Measurements from ENCODE around the gene ZNRF2.
"Not testable (repeated sequence)": the region's sequence is repeated elsewhere in the genome, so short reads cannot be mapped to it uniquely, and the experiment has no call there.

The ZNRF2 gene

DNA sequence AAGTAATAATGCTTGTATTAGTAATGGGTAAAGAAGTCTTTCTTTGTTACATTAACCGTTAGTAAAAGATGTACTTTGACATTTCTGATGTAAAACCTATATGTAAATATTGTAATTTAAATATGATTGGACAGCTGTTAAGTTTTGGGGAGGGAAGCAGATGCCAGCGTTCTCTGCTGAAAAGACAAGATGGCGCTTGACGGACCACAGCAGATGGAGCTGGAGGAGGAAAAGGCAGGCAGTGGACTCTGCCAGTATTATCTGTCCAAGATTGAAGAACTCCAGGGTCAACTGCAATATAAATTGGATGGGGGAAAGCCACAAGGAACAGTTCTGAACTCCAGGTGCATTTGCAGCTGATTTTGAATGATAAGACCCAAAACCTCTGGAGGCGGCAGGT lies 86.9 kb downstream of the ZNRF2 start:
- H3K4me3 ChIP-seq (ENCODE audit: low read depth, low read length): no peak overlapping the region
- no peak for DNase-seq (ENCODE audit: low read depth)
- TF ChIP-seq CTCF (IDR thresholded peaks at IDR 0.05; ENCODE audit: low read depth, low read length) (no peak), POLR2A (IDR thresholded peaks at IDR 0.05; ENCODE audit: extremely low read depth, insufficient read length) (no peak), MYC (IDR thresholded peaks at IDR 0.05; ENCODE audit: low read depth, low read length) (no peak)
- TF ChIP-seq, protein P1, sequence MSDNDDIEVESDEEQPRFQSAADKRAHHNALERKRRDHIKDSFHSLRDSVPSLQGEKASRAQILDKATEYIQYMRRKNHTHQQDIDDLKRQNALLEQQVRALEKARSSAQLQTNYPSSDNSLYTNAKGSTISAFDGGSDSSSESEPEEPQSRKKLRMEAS (IDR thresholded peaks at IDR 0.05; ENCODE audit: low read depth, low read length): no peak

- DNase-seq (ENCODE audit: low read depth): no peak
- H3K4me3 ChIP-seq (ENCODE audit: low read depth, low read length): no peak overlapping the region
- TF ChIP-seq, protein P1 (IDR thresholded peaks at IDR 0.05; ENCODE audit: low read depth, low read length): no peak
- no peak for TF ChIP-seq POLR2A (IDR thresholded peaks at IDR 0.05; ENCODE audit: extremely low read depth, insufficient read length)
- TF ChIP-seq MYC (IDR thresholded peaks at IDR 0.05; ENCODE audit: low read depth, low read length): no peak
- TF ChIP-seq CTCF (IDR thresholded peaks at IDR 0.05; ENCODE audit: low read depth, low read length): no peak
Observed at GRCh38 chr7:30378275-30378674, 93.9 kb downstream of the ZNRF2 start.

DNA sequence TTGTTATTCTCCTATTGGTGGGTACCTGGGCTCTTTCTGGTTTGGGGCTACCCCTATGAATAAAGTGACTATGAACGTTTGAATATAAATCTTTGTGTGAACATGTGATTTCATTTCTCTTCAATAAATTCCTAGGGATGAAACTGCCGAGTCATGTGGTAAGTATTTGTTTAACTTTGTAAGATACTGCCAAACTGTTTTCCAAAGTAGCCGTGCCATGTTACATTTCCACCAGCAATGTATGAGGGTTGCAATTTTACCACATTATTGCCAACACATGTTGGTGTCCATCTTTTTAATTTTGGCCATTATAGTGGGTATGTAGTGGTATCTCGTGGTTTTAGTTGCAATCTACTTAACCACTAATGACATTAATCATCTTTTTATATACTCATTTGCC lies 94.7 kb downstream of the ZNRF2 start:
- DNase-seq (ENCODE audit: low read depth): no peak
- no peak overlapping the region for H3K4me3 ChIP-seq (ENCODE audit: low read depth, low read length)
- TF ChIP-seq, protein P1 (IDR thresholded peaks at IDR 0.05; ENCODE audit: low read depth, low read length): no peak
- TF ChIP-seq CTCF (IDR thresholded peaks at IDR 0.05; ENCODE audit: low read depth, low read length) (no peak), MYC (IDR thresholded peaks at IDR 0.05; ENCODE audit: low read depth, low read length) (no peak), POLR2A (IDR thresholded peaks at IDR 0.05; ENCODE audit: extremely low read depth, insufficient read length) (no peak)

- no peak for TF ChIP-seq POLR2A (IDR thresholded peaks at IDR 0.05; ENCODE audit: extremely low read depth, insufficient read length)
- TF ChIP-seq, protein P1 (IDR thresholded peaks at IDR 0.05; ENCODE audit: low read depth, low read length): no peak
- no peak for TF ChIP-seq CTCF (IDR thresholded peaks at IDR 0.05; ENCODE audit: low read depth, low read length)
- no peak for TF ChIP-seq MYC (IDR thresholded peaks at IDR 0.05; ENCODE audit: low read depth, low read length)
- no peak for DNase-seq (ENCODE audit: low read depth)
- H3K4me3 ChIP-seq (ENCODE audit: low read depth, low read length): no peak overlapping the region
Observed at GRCh38 chr7:30379741-30380140, 95.3 kb downstream of the ZNRF2 start.

DNA sequence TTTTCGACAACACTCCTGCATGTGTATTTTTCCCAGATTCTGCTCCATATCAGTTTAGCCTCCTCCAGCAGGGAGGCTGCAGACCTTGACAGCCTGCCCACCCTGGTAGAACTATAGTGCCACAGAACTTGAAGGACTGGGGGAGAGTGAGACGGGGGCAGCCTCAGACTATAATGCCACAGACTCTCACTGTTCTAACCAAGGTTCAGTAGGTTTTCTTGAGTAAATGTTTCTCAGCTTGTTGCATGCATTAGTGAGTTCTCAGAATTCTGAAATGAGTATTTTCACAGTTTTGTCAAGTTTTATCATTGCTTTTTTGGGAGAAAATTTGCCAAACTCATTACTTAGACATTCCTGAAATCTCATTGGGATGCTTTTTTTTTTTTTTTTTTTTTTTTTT lies 95.9 kb downstream of the ZNRF2 start:
- TF ChIP-seq CTCF (IDR thresholded peaks at IDR 0.05; ENCODE audit: low read depth, low read length): no peak
- DNase-seq (ENCODE audit: low read depth): no peak
- no peak overlapping the region for H3K4me3 ChIP-seq (ENCODE audit: low read depth, low read length)

GRCh38 chr7:30380824-30381223 lies 96.4 kb downstream of the ZNRF2 start:
- not testable (repeated sequence) for H3K4me3 ChIP-seq (ENCODE audit: low read depth, low read length); DNase-seq (ENCODE audit: low read depth)
